ENCODE data around the gene PLCZ1. TPM values are rescaled to one million over a fixed set of nuclear protein-coding genes. Genes with fewer than 3 reads are reported as not detected.

Gene PLCZ1
- total and polyA plus RNA-seq, 9 of the 15 experiments (the other 6 are each of a cell fraction or from before 2014, with no cell fraction given) = not detected

- BruUV-seq (replicated peaks) = no TSS peak
- in situ Hi-C loops (cut with MboI) (no loop called here), intact Hi-C loops (cut with micrococcal nuclease) (no loop called here)
- no peak overlapping the region for H3K27ac ChIP-seq (ENCODE audit: extremely low read depth, low read depth, low read length)
- H3K27me3 ChIP-seq (ENCODE audit: control insufficient read depth in 2 of 2, insufficient read depth in 2 of 2, low read length in 2 of 2) = no peaks in the 10 kb centered on the region
- H3K9me3 ChIP-seq (replicated peaks; ENCODE audit: control insufficient read depth, insufficient read depth, low read depth, low read length) = no peaks in the 10 kb centered on the region
- no peak for DNase-seq (ENCODE audit: extremely low read depth in 1 of 4, low spot score in 3 of 4)
- no peak for ATAC-seq
- H3K4me1 ChIP-seq (replicated peaks in 1 of 2; ENCODE audit: control insufficient read depth in 2 of 2, insufficient read depth in 2 of 2, low read length in 2 of 2) = no peaks in the 10 kb centered on the region
- no peaks in the 10 kb centered on the region for H3K36me3 ChIP-seq (ENCODE audit: control insufficient read depth, insufficient read depth, low read length)
- 0 out of 2 replicates have a peak overlapping the region, but pooled peaks have one; percentile 32 for H2AFZ ChIP-seq (ENCODE audit: low read depth, low read length)
- H3K4me3 ChIP-seq = no peak overlapping the region
- FAIRE-seq = no peak
- CTCF ChIA-PET (ENCODE audit: low intra/inter-chr PET ratio) = no interaction called here
- no peaks in the 10 kb centered on the region for H3K9me1 ChIP-seq (ENCODE audit: control insufficient read depth, insufficient read depth, low read length)
- no peaks in the 10 kb centered on the region for H4K20me1 ChIP-seq (replicated peaks; ENCODE audit: control insufficient read depth, insufficient read depth, low read length)
- TF ChIP-seq HEY1 (CRISPR knock-in tag; IDR thresholded peaks at IDR 0.05; ENCODE audit: borderline replicate concordance) (no peak), ELF4 (CRISPR knock-in tag; IDR thresholded peaks at IDR 0.05) (no peak), ZNF407 (IDR thresholded peaks at IDR 0.05; ENCODE audit: low read depth) (no peak), HINFP (tag; conservative IDR thresholded peaks at IDR 0.05; ENCODE audit: low read depth) (no peak), RNF2 (IDR thresholded peaks at IDR 0.05) (no peak), TARDBP (IDR thresholded peaks at IDR 0.05) (no peak)
- POLR2A ChIA-PET = no interaction called here
- 68% methylated on average over 6 of the region's 6 CpGs for WGBS (ENCODE audit: insufficient coverage, low coverage, missing lambda C conversion rate)
- no peaks in the 10 kb centered on the region for H3K79me2 ChIP-seq (ENCODE audit: control insufficient read depth, insufficient read depth, low read length)
- H3K4me2 ChIP-seq (ENCODE audit: insufficient read depth, low read length) = no peak overlapping the region
- no peak overlapping the region for H3K9ac ChIP-seq (ENCODE audit: insufficient read depth in 1 of 2, low read depth in 2 of 2, low read length in 2 of 2)
Measured at GRCh38 chr12:18646286-18646890, 91.4 kb downstream of the PLCZ1 start.
